ENCODE measurements around the gene GAP43. TPM values are rescaled to one million over a fixed set of nuclear protein-coding genes. Genes with fewer than 3 reads are reported as not detected.

Gene GAP43
- total RNA-seq, 2 experiments from 2014 or later, result not detected

- ATAC-seq (no peak), DNase-seq (no peak)
- Mint-ChIP-seq H3K27ac (peak overlapping the region; percentile 91), H3K4me1 (peaks cover 33% of the 10 kb centered on the region), H3K9me3 (ENCODE audit: low read depth) (no peaks in the 10 kb centered on the region), H3K36me3 (peaks cover 2% of the 10 kb centered on the region), H3K4me3 (peak overlapping the region; percentile 89), H3K27me3 (peaks cover 4% of the 10 kb centered on the region)
- CTCF ChIA-PET, result interaction anchor here (1.3 to 2.0 kb wide), 2 partner anchors 8 to 125 kb away, joined by 3 to 10 read pairs; no protein-coding TSS in a partner anchor
Observed at GRCh38 chr3:115659253-115660220, 36.2 kb downstream of the GAP43 start.

- Mint-ChIP-seq H3K27ac (no peak overlapping the region), H3K4me3 (no peak overlapping the region), H3K36me3 (peaks cover 2% of the 10 kb centered on the region), H3K27me3 (peaks cover 6% of the 10 kb centered on the region), H3K9me3 (ENCODE audit: low read depth) (no peaks in the 10 kb centered on the region), H3K4me1 (peaks cover 35% of the 10 kb centered on the region)
- ATAC-seq (no peak), DNase-seq (no peak)
- CTCF ChIA-PET, result no interaction called here
Observed at GRCh38 chr3:115660646-115661337, 37.5 kb downstream of the GAP43 start.

DNA sequence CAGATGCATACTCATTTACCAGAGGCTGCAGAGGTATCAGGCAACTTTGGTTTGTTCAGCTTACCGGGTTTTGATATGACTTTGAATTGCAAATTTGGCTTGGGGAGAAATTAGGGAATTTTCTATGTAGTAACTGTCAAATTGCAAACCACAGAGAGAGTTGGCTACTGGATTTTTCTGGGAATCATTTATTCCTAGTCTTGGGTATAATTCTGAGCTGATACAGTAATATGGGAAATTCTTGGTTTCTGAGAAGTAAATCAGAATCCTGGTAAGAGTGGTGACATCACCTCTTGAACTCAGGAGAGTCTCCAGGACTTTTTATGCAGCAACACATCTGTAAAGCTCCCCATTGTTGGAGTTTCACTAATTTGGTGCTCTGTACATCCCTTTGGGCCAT is 39.0 kb downstream of the GAP43 start:
- no peak overlapping the region for H3K27ac Mint-ChIP-seq
- H3K27me3 Mint-ChIP-seq, result peaks cover 6% of the 10 kb centered on the region
- H3K4me1 Mint-ChIP-seq, result peaks cover 35% of the 10 kb centered on the region
- peaks cover 2% of the 10 kb centered on the region for H3K36me3 Mint-ChIP-seq
- no peak overlapping the region for H3K4me3 Mint-ChIP-seq
- CTCF ChIA-PET, result no interaction called here
- H3K9me3 Mint-ChIP-seq (ENCODE audit: low read depth), result no peaks in the 10 kb centered on the region
- ATAC-seq, result no peak
- DNase-seq, result no peak

DNA sequence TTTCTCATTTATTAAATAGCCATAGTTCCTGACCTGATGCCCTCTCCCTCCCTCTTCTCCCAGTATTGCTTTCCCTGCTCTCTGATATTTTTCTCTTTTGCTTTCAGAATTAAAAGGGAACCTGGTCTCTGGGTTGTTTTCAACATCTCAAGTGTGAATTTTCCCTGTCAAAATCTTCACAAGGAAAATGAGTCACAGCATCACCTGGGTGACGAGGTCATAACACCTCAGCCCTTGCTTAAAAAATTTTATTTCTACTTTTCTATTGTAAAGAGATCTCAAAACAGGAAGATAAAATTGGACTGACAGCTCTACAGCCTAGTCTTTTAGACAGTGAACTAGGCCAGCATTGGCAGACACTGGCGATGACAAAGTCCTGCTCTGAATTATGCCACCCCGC is 40.1 kb downstream of the GAP43 start:
- Mint-ChIP-seq H3K4me1 (peaks cover 32% of the 10 kb centered on the region), H3K36me3 (no peaks in the 10 kb centered on the region), H3K27me3 (peaks cover 6% of the 10 kb centered on the region), H3K9me3 (ENCODE audit: low read depth) (no peaks in the 10 kb centered on the region), H3K27ac (no peak overlapping the region), H3K4me3 (no peak overlapping the region)
- ATAC-seq (no peak), DNase-seq (no peak)
- CTCF ChIA-PET, result no interaction called here

- Mint-ChIP-seq H3K9me3 (ENCODE audit: low read depth) (no peaks in the 10 kb centered on the region), H3K4me1 (peaks cover 21% of the 10 kb centered on the region), H3K36me3 (no peaks in the 10 kb centered on the region), H3K27ac (no peak overlapping the region), H3K4me3 (no peak overlapping the region), H3K27me3 (peaks cover 3% of the 10 kb centered on the region)
- DNase-seq (no peak), ATAC-seq (no peak)
- CTCF ChIA-PET, result no interaction called here
Observed at GRCh38 chr3:115666081-115666480, 42.8 kb downstream of the GAP43 start.

GRCh38 chr3:115666920-115667737 is 43.8 kb downstream of the GAP43 start:
- peaks cover 7% of the 10 kb centered on the region for H3K27me3 Mint-ChIP-seq
- H3K36me3 Mint-ChIP-seq, result no peaks in the 10 kb centered on the region
- peak; percentile 83 for ATAC-seq
- CTCF ChIA-PET, result interaction anchor here (1.2 kb wide), 1 partner anchor 8 kb away, joined by 3 read pairs; no protein-coding TSS in a partner anchor
- no peak for DNase-seq
- H3K4me1 Mint-ChIP-seq, result peaks cover 21% of the 10 kb centered on the region
- H3K9me3 Mint-ChIP-seq (ENCODE audit: low read depth), result no peaks in the 10 kb centered on the region
- no peak overlapping the region for H3K27ac Mint-ChIP-seq
- H3K4me3 Mint-ChIP-seq, result no peak overlapping the region

DNA sequence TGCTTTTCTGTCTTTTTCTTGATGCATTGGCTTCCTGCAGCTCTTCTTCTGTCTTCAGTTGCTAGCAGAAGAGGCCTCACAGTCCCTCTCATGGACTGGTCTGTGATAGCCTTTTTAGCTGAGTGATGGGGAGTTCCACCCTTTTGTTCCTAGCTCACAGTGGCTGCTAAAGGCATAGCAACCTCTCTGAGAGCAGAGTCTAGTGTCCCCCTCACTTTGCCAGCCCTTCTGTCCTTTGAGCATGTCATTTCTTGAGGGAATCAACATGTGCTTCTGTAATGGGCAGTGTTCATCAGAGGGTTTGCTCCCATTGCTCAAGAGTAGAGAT is 44.4 kb downstream of the GAP43 start:
- H3K4me3 Mint-ChIP-seq, result no peak overlapping the region
- no peaks in the 10 kb centered on the region for H3K36me3 Mint-ChIP-seq
- peaks cover 21% of the 10 kb centered on the region for H3K4me1 Mint-ChIP-seq
- no peaks in the 10 kb centered on the region for H3K9me3 Mint-ChIP-seq (ENCODE audit: low read depth)
- H3K27ac Mint-ChIP-seq, result no peak overlapping the region
- CTCF ChIA-PET, result interaction anchor here (0.5 to 1.2 kb wide), 2 partner anchors 9 to 29 kb away, joined by 3 read pairs; no protein-coding TSS in a partner anchor
- ATAC-seq (peak; percentile 20), DNase-seq (no peak)
- peaks cover 7% of the 10 kb centered on the region for H3K27me3 Mint-ChIP-seq

DNA sequence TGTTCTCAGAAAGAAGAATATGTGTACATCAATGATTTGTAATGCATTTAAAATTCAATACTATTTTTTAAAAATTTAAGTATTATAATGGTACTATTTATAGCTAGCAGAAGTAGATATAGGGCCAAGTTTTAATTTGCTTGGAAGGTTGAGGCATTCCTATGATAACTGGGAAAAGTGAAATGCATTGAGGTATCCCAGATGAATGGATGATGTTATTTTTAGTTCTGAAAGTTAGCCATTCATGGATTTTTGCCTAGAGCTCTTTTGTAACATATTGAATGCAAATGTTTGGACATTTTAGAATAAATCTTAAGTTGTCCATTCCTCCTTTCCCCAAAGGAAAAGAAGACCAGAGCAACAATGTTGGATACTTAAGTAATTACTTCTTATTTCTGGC is 47.6 kb downstream of the GAP43 start:
- Mint-ChIP-seq H3K27me3 (peaks cover 16% of the 10 kb centered on the region), H3K27ac (no peak overlapping the region), H3K4me3 (no peak overlapping the region), H3K9me3 (ENCODE audit: low read depth) (no peaks in the 10 kb centered on the region), H3K36me3 (no peaks in the 10 kb centered on the region), H3K4me1 (peaks cover 15% of the 10 kb centered on the region)
- DNase-seq, result no peak
- ATAC-seq, result no peak
- CTCF ChIA-PET, result interaction anchor here (1.2 kb wide), 1 partner anchor 13 kb away, joined by 3 read pairs; no protein-coding TSS in a partner anchor

- no peaks in the 10 kb centered on the region for H3K36me3 Mint-ChIP-seq
- CTCF ChIA-PET, result interaction anchor here (1.2 kb wide), 1 partner anchor 14 kb away, joined by 3 read pairs; no protein-coding TSS in a partner anchor
- no peaks in the 10 kb centered on the region for H3K9me3 Mint-ChIP-seq (ENCODE audit: low read depth)
- H3K4me1 Mint-ChIP-seq, result peaks cover 10% of the 10 kb centered on the region
- no peak overlapping the region for H3K27ac Mint-ChIP-seq
- no peak overlapping the region for H3K4me3 Mint-ChIP-seq
- DNase-seq, result no peak
- peaks cover 16% of the 10 kb centered on the region for H3K27me3 Mint-ChIP-seq
- no peak for ATAC-seq
Observed at GRCh38 chr3:115671761-115672455, 48.6 kb downstream of the GAP43 start.

- no peak for ATAC-seq
- CTCF ChIA-PET, result no interaction called here
- no peak overlapping the region for H3K4me3 Mint-ChIP-seq
- no peak overlapping the region for H3K27ac Mint-ChIP-seq
- no peaks in the 10 kb centered on the region for H3K36me3 Mint-ChIP-seq
- H3K4me1 Mint-ChIP-seq, result no peaks in the 10 kb centered on the region
- no peaks in the 10 kb centered on the region for H3K9me3 Mint-ChIP-seq (ENCODE audit: low read depth)
- H3K27me3 Mint-ChIP-seq, result peaks cover 23% of the 10 kb centered on the region
- no peak for DNase-seq
Observed at GRCh38 chr3:115673881-115674280, 50.6 kb downstream of the GAP43 start.

DNA sequence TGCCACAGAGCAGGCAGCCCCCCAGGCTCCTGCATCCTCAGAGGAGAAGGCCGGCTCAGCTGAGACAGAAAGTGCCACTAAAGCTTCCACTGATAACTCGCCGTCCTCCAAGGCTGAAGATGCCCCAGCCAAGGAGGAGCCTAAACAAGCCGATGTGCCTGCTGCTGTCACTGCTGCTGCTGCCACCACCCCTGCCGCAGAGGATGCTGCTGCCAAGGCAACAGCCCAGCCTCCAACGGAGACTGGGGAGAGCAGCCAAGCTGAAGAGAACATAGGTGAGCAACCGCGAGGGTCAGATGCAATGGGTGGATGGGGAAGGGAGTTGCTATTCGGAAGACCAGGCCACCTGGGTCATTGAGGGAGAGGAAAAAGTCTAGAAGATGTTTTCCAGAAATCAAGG is 53.0 kb downstream of the GAP43 start:
- H3K27ac Mint-ChIP-seq, result no peak overlapping the region
- no peaks in the 10 kb centered on the region for H3K36me3 Mint-ChIP-seq
- no peak for DNase-seq
- H3K4me3 Mint-ChIP-seq, result no peak overlapping the region
- no peak for ATAC-seq
- H3K9me3 Mint-ChIP-seq (ENCODE audit: low read depth), result no peaks in the 10 kb centered on the region
- CTCF ChIA-PET, result no interaction called here
- peaks cover 36% of the 10 kb centered on the region for H3K27me3 Mint-ChIP-seq
- H3K4me1 Mint-ChIP-seq, result no peaks in the 10 kb centered on the region

- DNase-seq (no peak), ATAC-seq (no peak)
- Mint-ChIP-seq H3K27ac (no peak overlapping the region), H3K36me3 (no peaks in the 10 kb centered on the region), H3K4me3 (no peak overlapping the region), H3K9me3 (ENCODE audit: low read depth) (no peaks in the 10 kb centered on the region), H3K4me1 (peaks cover 6% of the 10 kb centered on the region), H3K27me3 (peaks cover 28% of the 10 kb centered on the region)
- CTCF ChIA-PET, result no interaction called here
Observed at GRCh38 chr3:115680803-115681345, 57.6 kb downstream of the GAP43 start.

All from activated CD8-positive, alpha-beta memory T cell treated with anti-CD3 and anti-CD28 coated beads, Interleukin-2, amount 10 ng/mL, durations not matched to agents 7 days and 5 days (primary cell).